Measurements from ENCODE around the gene CDIP1.
A peak's percentile ranks its signal among the peaks of the same experiment; 100 is the strongest.

The CDIP1 gene

GRCh38 chr16:4505356-4506147 lies 33.0 kb downstream of the CDIP1 start:
- H3F3A ChIP-seq (ENCODE audit: insufficient read depth, low read length) = peaks cover 15% of the 10 kb centered on the region
- H3K79me2 ChIP-seq (ENCODE audit: low read length) = peaks cover 48% of the 10 kb centered on the region
- peak overlapping the region; percentile 13 for H3K4me3 ChIP-seq (ENCODE audit: low read length)
- peaks cover 27% of the 10 kb centered on the region for H3K4me1 ChIP-seq (ENCODE audit: low read length)
- no peaks in the 10 kb centered on the region for H4K20me1 ChIP-seq (ENCODE audit: insufficient read depth, low read length)
- peak overlapping the region; percentile 49 for H3K9ac ChIP-seq (ENCODE audit: low read length)
- peak overlapping the region; percentile 17; the same call in 1 of the 2 replicates for H2AFZ ChIP-seq (ENCODE audit: low read length)
- no peaks in the 10 kb centered on the region for H3K27me3 ChIP-seq (replicated peaks; ENCODE audit: insufficient read depth, low read length)
- H3K9me3 ChIP-seq (replicated peaks; ENCODE audit: insufficient read depth, low read length) = no peaks in the 10 kb centered on the region
- H3K4me2 ChIP-seq (ENCODE audit: low read depth, low read length) = peak overlapping the region; percentile 81
- DNase-seq = peak; percentile 81
- H3K36me3 ChIP-seq (replicated peaks; ENCODE audit: insufficient read depth, low read length) = 0 out of 2 replicates have a peak, but pooled peaks cover 4% of the 10 kb centered on the region
- peak overlapping the region; percentile 82 for H3K27ac ChIP-seq (ENCODE audit: low read length)
- no peak for TF ChIP-seq EZH2phosphoT487 (IDR thresholded peaks at IDR 0.05; ENCODE audit: low read length)
- no peak for TF ChIP-seq EZH2 (optimal IDR thresholded peaks at IDR 0.05; ENCODE audit: low read depth, low read length)
- TF ChIP-seq, protein P1, sequence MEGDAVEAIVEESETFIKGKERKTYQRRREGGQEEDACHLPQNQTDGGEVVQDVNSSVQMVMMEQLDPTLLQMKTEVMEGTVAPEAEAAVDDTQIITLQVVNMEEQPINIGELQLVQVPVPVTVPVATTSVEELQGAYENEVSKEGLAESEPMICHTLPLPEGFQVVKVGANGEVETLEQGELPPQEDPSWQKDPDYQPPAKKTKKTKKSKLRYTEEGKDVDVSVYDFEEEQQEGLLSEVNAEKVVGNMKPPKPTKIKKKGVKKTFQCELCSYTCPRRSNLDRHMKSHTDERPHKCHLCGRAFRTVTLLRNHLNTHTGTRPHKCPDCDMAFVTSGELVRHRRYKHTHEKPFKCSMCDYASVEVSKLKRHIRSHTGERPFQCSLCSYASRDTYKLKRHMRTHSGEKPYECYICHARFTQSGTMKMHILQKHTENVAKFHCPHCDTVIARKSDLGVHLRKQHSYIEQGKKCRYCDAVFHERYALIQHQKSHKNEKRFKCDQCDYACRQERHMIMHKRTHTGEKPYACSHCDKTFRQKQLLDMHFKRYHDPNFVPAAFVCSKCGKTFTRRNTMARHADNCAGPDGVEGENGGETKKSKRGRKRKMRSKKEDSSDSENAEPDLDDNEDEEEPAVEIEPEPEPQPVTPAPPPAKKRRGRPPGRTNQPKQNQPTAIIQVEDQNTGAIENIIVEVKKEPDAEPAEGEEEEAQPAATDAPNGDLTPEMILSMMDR (IDR thresholded peaks at IDR 0.05; ENCODE audit: low read length) = no peak
- no peaks in the 10 kb centered on the region for H3K9me2 ChIP-seq (replicated peaks; ENCODE audit: insufficient read depth, low read length)

GRCh38 chr16:4501071-4501478 lies 37.5 kb downstream of the CDIP1 start:
- no peaks in the 10 kb centered on the region for H3K27me3 ChIP-seq (replicated peaks; ENCODE audit: insufficient read depth, low read length)
- no peak overlapping the region for H3K4me3 ChIP-seq (ENCODE audit: low read length)
- peaks cover 12% of the 10 kb centered on the region for H3F3A ChIP-seq (ENCODE audit: insufficient read depth, low read length)
- H3K9me2 ChIP-seq (replicated peaks; ENCODE audit: insufficient read depth, low read length) = no peaks in the 10 kb centered on the region
- peaks cover 59% of the 10 kb centered on the region for H3K79me2 ChIP-seq (ENCODE audit: low read length)
- H3K9ac ChIP-seq (ENCODE audit: low read length) = no peak overlapping the region
- H3K27ac ChIP-seq (ENCODE audit: low read length) = no peak overlapping the region
- no peaks in the 10 kb centered on the region for H3K9me3 ChIP-seq (replicated peaks; ENCODE audit: insufficient read depth, low read length)
- peaks cover 20% of the 10 kb centered on the region for H3K4me1 ChIP-seq (ENCODE audit: low read length)
- H4K20me1 ChIP-seq (ENCODE audit: insufficient read depth, low read length) = no peaks in the 10 kb centered on the region
- no peak for DNase-seq
- H3K4me2 ChIP-seq (ENCODE audit: low read depth, low read length) = no peak overlapping the region
- TF ChIP-seq, protein P1 (IDR thresholded peaks at IDR 0.05; ENCODE audit: low read length) = no peak
- TF ChIP-seq EZH2 (optimal IDR thresholded peaks at IDR 0.05; ENCODE audit: low read depth, low read length) (no peak), EZH2phosphoT487 (IDR thresholded peaks at IDR 0.05; ENCODE audit: low read length) (no peak)
- H3K36me3 ChIP-seq (replicated peaks; ENCODE audit: insufficient read depth, low read length) = 0 out of 2 replicates have a peak, but pooled peaks cover 3% of the 10 kb centered on the region
- no peak overlapping the region for H2AFZ ChIP-seq (ENCODE audit: low read length)

DNA sequence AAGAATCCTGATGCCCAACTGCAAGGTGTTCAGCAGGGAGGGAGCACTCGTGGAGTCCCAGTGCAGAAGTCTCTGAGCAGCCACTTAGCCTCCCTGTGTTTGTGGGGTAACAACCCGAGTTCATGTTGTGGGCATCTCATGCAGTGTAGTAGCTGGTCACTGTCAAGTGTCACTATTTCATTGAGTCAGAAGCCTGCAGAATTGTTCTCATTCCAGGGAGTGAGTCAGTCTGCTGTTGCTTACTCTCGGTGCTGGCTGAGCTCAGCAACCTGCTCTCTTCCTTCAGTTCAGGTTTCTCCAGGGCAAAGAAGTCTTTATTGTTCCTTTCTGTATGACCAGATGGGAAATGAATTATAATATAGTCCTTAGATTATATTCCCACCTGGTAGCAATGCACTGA lies 38.3 kb downstream of the CDIP1 start:
- Histone ChIP-seq H3K4me1 (ENCODE audit: low read length) (peaks cover 12% of the 10 kb centered on the region), H2AFZ (ENCODE audit: low read length) (no peak overlapping the region), H3K9ac (ENCODE audit: low read length) (no peak overlapping the region), H3F3A (ENCODE audit: insufficient read depth, low read length) (peaks cover 4% of the 10 kb centered on the region), H3K27me3 (replicated peaks; ENCODE audit: insufficient read depth, low read length) (no peaks in the 10 kb centered on the region), H3K9me3 (replicated peaks; ENCODE audit: insufficient read depth, low read length) (no peaks in the 10 kb centered on the region), H3K9me2 (replicated peaks; ENCODE audit: insufficient read depth, low read length) (no peaks in the 10 kb centered on the region), H3K79me2 (ENCODE audit: low read length) (peaks cover 64% of the 10 kb centered on the region), H3K36me3 (replicated peaks; ENCODE audit: insufficient read depth, low read length) (0 out of 2 replicates have a peak, but pooled peaks cover 3% of the 10 kb centered on the region), H3K4me2 (ENCODE audit: low read depth, low read length) (no peak overlapping the region), H4K20me1 (ENCODE audit: insufficient read depth, low read length) (no peaks in the 10 kb centered on the region), H3K27ac (ENCODE audit: low read length) (no peak overlapping the region), H3K4me3 (ENCODE audit: low read length) (no peak overlapping the region)
- no peak for DNase-seq
- TF ChIP-seq EZH2 (optimal IDR thresholded peaks at IDR 0.05; ENCODE audit: low read depth, low read length) = no peak
- no peak for TF ChIP-seq EZH2phosphoT487 (IDR thresholded peaks at IDR 0.05; ENCODE audit: low read length)
- TF ChIP-seq, protein P1 (IDR thresholded peaks at IDR 0.05; ENCODE audit: low read length) = no peak

Data from MM.1S (cell line).